ENCODE measurements around the gene FOLR1. TPM values are rescaled to one million over a fixed set of nuclear protein-coding genes. Genes with fewer than 3 reads are reported as not detected.
"Not testable (repeated sequence)": the region's sequence is repeated elsewhere in the genome, so short reads cannot be mapped to it uniquely, and the experiment has no call there.

Gene FOLR1
- polyA plus RNA-seq (2014; cell fraction: cytosol; rRNA removed) = 0.51 and 1.5 TPM in 2 replicates
- 0.45 and 1.6 TPM in 2 replicates for polyA plus RNA-seq (2014; cell fraction: nucleus; rRNA removed)

GRCh38 chr11:72191961-72192381 lies at the start of gene FOLR1:
Gene FOLR1 (plus strand): TSS chr11:72192140. CDS start chr11:72192174, 34 bp downstream.
- no peak for DNase-seq (ENCODE audit: low spot score)

GRCh38 chr11:72142543-72142942 lies 49.4 kb upstream of the FOLR1 start:
- DNase-seq (ENCODE audit: low spot score) = not testable (repeated sequence)

GRCh38 chr11:72144807-72145565 lies 47.0 kb upstream of the FOLR1 start:
- no peak for DNase-seq (ENCODE audit: low spot score)

- no peak for DNase-seq (ENCODE audit: low spot score)
Observed at GRCh38 chr11:72146625-72147024, 45.3 kb upstream of the FOLR1 start.

GRCh38 chr11:72150882-72151281 lies 41.1 kb upstream of the FOLR1 start:
- no peak for DNase-seq (ENCODE audit: low spot score)

- peak; percentile 16 for DNase-seq (ENCODE audit: low spot score)
Observed at GRCh38 chr11:72153874-72154273, 38.1 kb upstream of the FOLR1 start.

GRCh38 chr11:72154816-72155215 lies 37.1 kb upstream of the FOLR1 start:
- DNase-seq (ENCODE audit: low spot score) = no peak

- DNase-seq (ENCODE audit: low spot score) = no peak
Observed at GRCh38 chr11:72155751-72156150, 36.2 kb upstream of the FOLR1 start.

GRCh38 chr11:72157131-72157530 lies 34.8 kb upstream of the FOLR1 start:
- DNase-seq (ENCODE audit: low spot score) = no peak

GRCh38 chr11:72160319-72160718 lies 31.6 kb upstream of the FOLR1 start:
- no peak for DNase-seq (ENCODE audit: low spot score)

- DNase-seq (ENCODE audit: low spot score) = no peak
Observed at GRCh38 chr11:72162891-72163492, 28.9 kb upstream of the FOLR1 start.

- not testable (repeated sequence) for DNase-seq (ENCODE audit: low spot score)
Observed at GRCh38 chr11:72164187-72164586, 27.8 kb upstream of the FOLR1 start.

- not testable (repeated sequence) for DNase-seq (ENCODE audit: low spot score)
Observed at GRCh38 chr11:72169046-72169555, 22.8 kb upstream of the FOLR1 start.

GRCh38 chr11:72169754-72170153 lies 22.2 kb upstream of the FOLR1 start:
- DNase-seq (ENCODE audit: low spot score) = not testable (repeated sequence)

- DNase-seq (ENCODE audit: low spot score) = not testable (repeated sequence)
Observed at GRCh38 chr11:72172043-72172442, 19.9 kb upstream of the FOLR1 start.

- no peak for DNase-seq (ENCODE audit: low spot score)
Observed at GRCh38 chr11:72173291-72173690, 18.6 kb upstream of the FOLR1 start.

GRCh38 chr11:72174302-72175070 lies 17.5 kb upstream of the FOLR1 start:
- no peak for DNase-seq (ENCODE audit: low spot score)

- DNase-seq (ENCODE audit: low spot score) = no peak
Observed at GRCh38 chr11:72177656-72178055, 14.3 kb upstream of the FOLR1 start.

GRCh38 chr11:72179049-72179803 lies 12.7 kb upstream of the FOLR1 start:
- no peak for DNase-seq (ENCODE audit: low spot score)

- no peak for DNase-seq (ENCODE audit: low spot score)
Observed at GRCh38 chr11:72179804-72180396, 12.0 kb upstream of the FOLR1 start.
